Thyroid gland (tissue), 4 donors: Measurements from ENCODE around the gene NBL1.

Source experiments
- POLR2A ChIP-seq, 2 donors: fragments of 450-650 bp; IDR thresholded peaks; one replicate each; pipeline ENCODE4 v1.6.1; 2017; ENCODE audit warnings: antibody characterized with exemption in 2 of 2, mild to moderate bottlenecking in 2 of 2, moderate library complexity in 1 of 2
- TF ChIP-seq, protein P1 (sequence below), 6 experiments: fragments of 200-600 bp in 3 of 6; fragments of 450-650 bp in 3 of 6; sonication (generic) in 3 of 6; IDR thresholded peaks; one replicate each; pipeline ENCODE4 v1.5.1; 2016 to 2019; ENCODE audit warnings: antibody characterized with exemption in 6 of 6, mild to moderate bottlenecking in 2 of 6, inconsistent platforms in 1 of 6, moderate library complexity in 1 of 6

DNA sequence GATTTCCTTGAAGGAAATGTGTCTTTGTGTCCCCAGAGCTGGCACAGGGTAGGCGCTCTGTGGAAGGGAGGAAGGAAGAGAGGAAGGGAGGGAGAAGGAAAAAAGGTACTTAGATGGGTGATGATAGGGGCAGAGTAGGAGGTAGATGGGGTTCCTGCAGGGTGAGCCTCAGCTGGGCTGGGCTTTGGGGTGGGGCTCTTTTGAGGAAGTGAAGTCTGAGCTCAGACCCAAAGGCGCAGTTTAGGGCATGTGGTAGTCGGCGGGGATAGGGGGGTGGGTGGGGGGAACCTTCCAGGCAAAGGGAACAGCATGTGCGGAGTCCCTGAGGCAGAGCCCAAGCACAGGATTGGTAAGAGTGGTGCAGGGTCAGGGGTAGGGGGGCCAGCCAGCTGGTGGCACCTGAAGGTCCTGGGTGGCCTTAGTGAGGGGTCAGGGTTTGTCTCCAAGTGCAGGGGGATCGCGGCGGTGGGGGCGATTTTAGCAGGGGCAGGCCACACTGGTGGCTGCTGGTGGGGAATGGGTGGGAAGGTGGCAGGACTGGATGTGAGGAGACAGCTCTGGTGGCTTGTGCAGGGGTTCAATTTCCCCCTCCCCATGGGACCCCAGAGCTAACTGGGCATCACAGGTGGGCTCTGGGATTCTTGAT, 12.1 kb downstream of the NBL1 start:
- TF ChIP-seq, protein P1, sequence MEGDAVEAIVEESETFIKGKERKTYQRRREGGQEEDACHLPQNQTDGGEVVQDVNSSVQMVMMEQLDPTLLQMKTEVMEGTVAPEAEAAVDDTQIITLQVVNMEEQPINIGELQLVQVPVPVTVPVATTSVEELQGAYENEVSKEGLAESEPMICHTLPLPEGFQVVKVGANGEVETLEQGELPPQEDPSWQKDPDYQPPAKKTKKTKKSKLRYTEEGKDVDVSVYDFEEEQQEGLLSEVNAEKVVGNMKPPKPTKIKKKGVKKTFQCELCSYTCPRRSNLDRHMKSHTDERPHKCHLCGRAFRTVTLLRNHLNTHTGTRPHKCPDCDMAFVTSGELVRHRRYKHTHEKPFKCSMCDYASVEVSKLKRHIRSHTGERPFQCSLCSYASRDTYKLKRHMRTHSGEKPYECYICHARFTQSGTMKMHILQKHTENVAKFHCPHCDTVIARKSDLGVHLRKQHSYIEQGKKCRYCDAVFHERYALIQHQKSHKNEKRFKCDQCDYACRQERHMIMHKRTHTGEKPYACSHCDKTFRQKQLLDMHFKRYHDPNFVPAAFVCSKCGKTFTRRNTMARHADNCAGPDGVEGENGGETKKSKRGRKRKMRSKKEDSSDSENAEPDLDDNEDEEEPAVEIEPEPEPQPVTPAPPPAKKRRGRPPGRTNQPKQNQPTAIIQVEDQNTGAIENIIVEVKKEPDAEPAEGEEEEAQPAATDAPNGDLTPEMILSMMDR (IDR thresholded peaks at IDR 0.05): no peak
- TF ChIP-seq POLR2A (IDR thresholded peaks at IDR 0.05): no peak
